Activated T-helper 2 cell treated with anti-CD3 and anti-CD28 coated beads, Interferon-gamma antibody, Interleukin-2, Interleukin-4, amounts not matched to agents 10 μg/mL and 5 μg/mL and 100 μg/mL, durations not matched to agents 14 hours and 24 hours and 36 hours (primary cell): Measurements from ENCODE around the gene SP140L. TPM values are rescaled to one million over a fixed set of nuclear protein-coding genes. Genes with fewer than 3 reads are reported as not detected.
"Not testable (repeated sequence)": the region's sequence is repeated elsewhere in the genome, so short reads cannot be mapped to it uniquely, and the experiment has no call there.

Source experiments
- DNase-seq: peaks from one replicate; pipeline ENCODE4 v3.0.0; 2021; ENCODE audit warnings: low spot score
- H3K27ac Mint-ChIP-seq: one replicate; pipeline ENCODE4 v1.8.0; 2021; ENCODE audit warnings: mixed read lengths
- H3K27me3 Mint-ChIP-seq: one replicate; pipeline ENCODE4 v1.8.0; 2021; ENCODE audit warnings: low read depth, mixed read lengths
- H3K36me3 Mint-ChIP-seq: one replicate; pipeline ENCODE4 v1.8.0; 2021; ENCODE audit warnings: low read depth, mixed read lengths
- H3K4me1 Mint-ChIP-seq: one replicate; pipeline ENCODE4 v1.8.0; 2021; ENCODE audit warnings: low read depth, mixed read lengths
- H3K4me3 Mint-ChIP-seq: one replicate; pipeline ENCODE4 v1.8.0; 2021; ENCODE audit warnings: low read depth, mild to moderate bottlenecking, moderate library complexity, mixed read lengths
- H3K9me3 Mint-ChIP-seq: one replicate; pipeline ENCODE4 v1.8.0; 2021; ENCODE audit warnings: mixed read lengths
- intact Hi-C: fragments of 100-400 bp; cut with micrococcal nuclease; formaldehyde crosslinking; loops from one replicate; pipeline ENCODE4 v1.15.1; 2023
- total RNA-seq: library from RNA; stranded (reverse); gene quantifications from 2 replicates; pipeline ENCODE4 v1.2.3, GENCODE V29; 2022

SP140L gene
- 55.7 and 59.1 TPM in 2 replicates for total RNA-seq

GRCh38 chr2:230326453-230327417, at the start of gene SP140L:
SP140L (plus strand) TSS chr2:230327193; CDS start chr2:230327270, 77 bp downstream.
- Mint-ChIP-seq H3K4me1 (peaks cover 67% of the 10 kb centered on the region), H3K36me3 (peaks cover 62% of the 10 kb centered on the region), H3K4me3 (peak within 1 kb of the TSS; percentile 91), H3K9me3 (peaks cover 8% of the 10 kb centered on the region), H3K27me3 (no peaks in the 10 kb centered on the region), H3K27ac (peak within 1 kb of the TSS; percentile 92)
- intact Hi-C loops: loop anchor here (1.0 to 5.0 kb wide), 3 partner anchors 7 to 99 kb away; partner anchors contain the start of gene SP140
- DNase-seq: peak; percentile 76

- intact Hi-C loops: no loop called here
- Mint-ChIP-seq H3K36me3 (peaks cover 84% of the 10 kb centered on the region), H3K4me1 (peaks cover 19% of the 10 kb centered on the region), H3K27ac (no peak overlapping the region), H3K9me3 (peaks cover 11% of the 10 kb centered on the region), H3K27me3 (no peaks in the 10 kb centered on the region), H3K4me3 (no peak overlapping the region)
- no peak for DNase-seq
Observed at GRCh38 chr2:230282936-230283335, 44.1 kb upstream of the SP140L start.

- no peak for DNase-seq
- H3K9me3 Mint-ChIP-seq: peaks cover 10% of the 10 kb centered on the region
- intact Hi-C loops: loop anchor here (5.0 kb wide), 1 partner anchor 54 kb away; no protein-coding TSS in a partner anchor
- peak overlapping the region; percentile 4 for H3K27ac Mint-ChIP-seq
- no peaks in the 10 kb centered on the region for H3K27me3 Mint-ChIP-seq
- H3K4me1 Mint-ChIP-seq: peaks cover 34% of the 10 kb centered on the region
- no peak overlapping the region for H3K4me3 Mint-ChIP-seq
- peaks cover 84% of the 10 kb centered on the region for H3K36me3 Mint-ChIP-seq
Observed at GRCh38 chr2:230286048-230286447, 40.9 kb upstream of the SP140L start.

- DNase-seq, H3K4me3 Mint-ChIP-seq, H3K27ac Mint-ChIP-seq, H3K27me3 Mint-ChIP-seq: not testable (repeated sequence)
- H3K4me1 Mint-ChIP-seq: peaks cover 31% of the 10 kb centered on the region
- H3K36me3 Mint-ChIP-seq: peaks cover 93% of the 10 kb centered on the region
- H3K9me3 Mint-ChIP-seq: peaks cover 16% of the 10 kb centered on the region
- intact Hi-C loops: loop anchor here (2.0 to 5.0 kb wide), 3 partner anchors 27 to 57 kb away; no protein-coding TSS in a partner anchor
Observed at GRCh38 chr2:230289311-230289710, 37.7 kb upstream of the SP140L start.

- intact Hi-C loops: no loop called here
- H3K4me1 Mint-ChIP-seq: peaks cover 13% of the 10 kb centered on the region
- H3K27me3 Mint-ChIP-seq: no peaks in the 10 kb centered on the region
- no peak overlapping the region for H3K4me3 Mint-ChIP-seq
- H3K9me3 Mint-ChIP-seq: peaks cover 52% of the 10 kb centered on the region
- H3K36me3 Mint-ChIP-seq: peaks cover 100% of the 10 kb centered on the region
- no peak for DNase-seq
- no peak overlapping the region for H3K27ac Mint-ChIP-seq
Observed at GRCh38 chr2:230295192-230295591, 31.8 kb upstream of the SP140L start.

- peaks cover 100% of the 10 kb centered on the region for H3K36me3 Mint-ChIP-seq
- H3K4me1 Mint-ChIP-seq: peaks cover 13% of the 10 kb centered on the region
- no peak overlapping the region for H3K27ac Mint-ChIP-seq
- H3K4me3 Mint-ChIP-seq: no peak overlapping the region
- intact Hi-C loops: no loop called here
- no peak for DNase-seq
- H3K27me3 Mint-ChIP-seq: no peaks in the 10 kb centered on the region
- peaks cover 70% of the 10 kb centered on the region for H3K9me3 Mint-ChIP-seq
Observed at GRCh38 chr2:230296917-230297316, 30.1 kb upstream of the SP140L start.

- Mint-ChIP-seq H3K4me1 (peaks cover 13% of the 10 kb centered on the region), H3K27ac (no peak overlapping the region), H3K9me3 (peaks cover 85% of the 10 kb centered on the region), H3K4me3 (no peak overlapping the region), H3K27me3 (no peaks in the 10 kb centered on the region), H3K36me3 (peaks cover 98% of the 10 kb centered on the region)
- intact Hi-C loops: no loop called here
- DNase-seq: no peak
Observed at GRCh38 chr2:230299618-230300017, 27.4 kb upstream of the SP140L start.

GRCh38 chr2:230305416-230306275, 21.3 kb upstream of the SP140L start:
- Mint-ChIP-seq H3K9me3 (peaks cover 39% of the 10 kb centered on the region), H3K27me3 (no peaks in the 10 kb centered on the region), H3K4me1 (peaks cover 5% of the 10 kb centered on the region), H3K27ac (no peak overlapping the region), H3K36me3 (peaks cover 78% of the 10 kb centered on the region), H3K4me3 (no peak overlapping the region)
- intact Hi-C loops: no loop called here
- DNase-seq: no peak

GRCh38 chr2:230306474-230306873, 20.5 kb upstream of the SP140L start:
- Mint-ChIP-seq H3K27ac (no peak overlapping the region), H3K36me3 (peaks cover 71% of the 10 kb centered on the region), H3K4me1 (peaks cover 5% of the 10 kb centered on the region), H3K4me3 (no peak overlapping the region), H3K27me3 (no peaks in the 10 kb centered on the region), H3K9me3 (peaks cover 30% of the 10 kb centered on the region)
- no peak for DNase-seq
- intact Hi-C loops: no loop called here

GRCh38 chr2:230307485-230307884, 19.5 kb upstream of the SP140L start:
- Mint-ChIP-seq H3K4me3 (no peak overlapping the region), H3K27ac (no peak overlapping the region), H3K9me3 (peaks cover 23% of the 10 kb centered on the region), H3K36me3 (peaks cover 72% of the 10 kb centered on the region), H3K4me1 (peaks cover 5% of the 10 kb centered on the region), H3K27me3 (no peaks in the 10 kb centered on the region)
- DNase-seq: no peak
- intact Hi-C loops: no loop called here

- H3K27me3 Mint-ChIP-seq: no peaks in the 10 kb centered on the region
- peaks cover 5% of the 10 kb centered on the region for H3K4me1 Mint-ChIP-seq
- intact Hi-C loops: no loop called here
- H3K4me3 Mint-ChIP-seq: no peak overlapping the region
- no peak overlapping the region for H3K27ac Mint-ChIP-seq
- H3K36me3 Mint-ChIP-seq: peaks cover 72% of the 10 kb centered on the region
- DNase-seq: no peak
- H3K9me3 Mint-ChIP-seq: peaks cover 13% of the 10 kb centered on the region
Observed at GRCh38 chr2:230308402-230309000, 18.5 kb upstream of the SP140L start.

GRCh38 chr2:230310792-230311191, 16.2 kb upstream of the SP140L start:
- intact Hi-C loops, DNase-seq, H3K9me3 Mint-ChIP-seq, H3K27ac Mint-ChIP-seq, H3K4me3 Mint-ChIP-seq, H3K27me3 Mint-ChIP-seq: not testable (repeated sequence)
- peaks cover 11% of the 10 kb centered on the region for H3K4me1 Mint-ChIP-seq
- H3K36me3 Mint-ChIP-seq: peaks cover 76% of the 10 kb centered on the region
